GM19438 (cell line): Measurements from ENCODE around the gene C9orf43.
"Not testable (repeated sequence)": the region's sequence is repeated elsewhere in the genome, so short reads cannot be mapped to it uniquely, and the experiment has no call there.

Experiments
- ATAC-seq: cut with Tn5 transposase; IDR thresholded peaks from one replicate; pipeline ENCODE4 v1.9.1; 2021; ENCODE audit warnings: low read depth; ENCODE audit not compliant: unreplicated experiment

The C9orf43 gene

DNA sequence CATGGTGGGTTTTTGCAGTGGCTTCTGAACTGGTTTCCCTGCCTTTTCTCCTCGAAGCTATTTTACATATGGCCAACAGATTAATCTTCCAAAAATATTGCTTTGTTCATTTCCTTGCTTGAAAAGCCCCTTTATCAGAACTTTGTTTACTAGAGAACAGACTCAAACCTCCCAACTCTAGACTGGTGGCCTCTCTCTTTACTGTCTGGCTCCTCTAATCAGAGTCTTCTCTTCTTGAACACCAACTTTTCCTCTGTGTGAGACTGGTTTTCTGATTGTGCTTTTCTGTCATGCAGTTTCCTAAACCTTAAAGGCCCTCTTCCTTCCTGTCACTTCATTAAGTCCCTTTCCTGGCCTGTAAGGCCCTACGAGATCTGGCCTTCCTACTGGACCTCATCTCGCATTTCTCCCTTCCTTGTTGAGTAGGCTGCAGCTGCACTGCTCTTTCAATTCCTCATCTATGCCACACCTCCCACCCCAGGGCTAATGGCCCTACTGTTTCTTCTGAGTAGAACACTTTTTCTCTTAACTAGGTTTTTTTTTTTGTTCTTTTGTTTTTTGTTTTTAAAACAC lies 5.7 kb downstream of the C9orf43 start:
- ATAC-seq = peak; percentile 96

GRCh38 chr9:113417370-113417769 lies 6.8 kb downstream of the C9orf43 start:
- ATAC-seq = no peak

GRCh38 chr9:113421726-113422125 lies 11.2 kb downstream of the C9orf43 start:
- no peak for ATAC-seq

- no peak for ATAC-seq
Observed at GRCh38 chr9:113425072-113425471, 14.5 kb downstream of the C9orf43 start.

- no peak for ATAC-seq
Observed at GRCh38 chr9:113426701-113427100, 16.2 kb downstream of the C9orf43 start.

DNA sequence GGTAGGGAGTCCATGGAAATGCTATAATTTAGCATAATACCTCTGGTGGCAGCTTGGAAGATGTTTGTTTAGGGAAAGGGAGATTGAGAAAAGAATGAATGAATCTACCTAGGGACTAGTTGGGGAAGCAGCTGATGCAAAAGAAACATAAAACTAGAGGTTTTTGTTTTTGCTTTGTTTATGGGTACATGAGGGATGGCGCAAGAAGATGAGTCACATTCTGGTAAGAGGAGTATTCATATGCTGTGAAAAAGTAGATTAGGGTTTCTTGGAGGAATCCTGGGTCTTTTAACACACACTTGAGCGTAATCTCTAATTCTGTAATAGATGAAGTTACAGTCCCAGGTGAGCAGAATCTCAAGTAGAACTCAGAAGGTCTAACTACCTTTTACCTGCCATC lies 17.1 kb downstream of the C9orf43 start:
- no peak for ATAC-seq

- no peak for ATAC-seq
Observed at GRCh38 chr9:113428062-113428615, 17.6 kb downstream of the C9orf43 start.

GRCh38 chr9:113431191-113431590 lies 20.6 kb downstream of the C9orf43 start:
- ATAC-seq = no peak

DNA sequence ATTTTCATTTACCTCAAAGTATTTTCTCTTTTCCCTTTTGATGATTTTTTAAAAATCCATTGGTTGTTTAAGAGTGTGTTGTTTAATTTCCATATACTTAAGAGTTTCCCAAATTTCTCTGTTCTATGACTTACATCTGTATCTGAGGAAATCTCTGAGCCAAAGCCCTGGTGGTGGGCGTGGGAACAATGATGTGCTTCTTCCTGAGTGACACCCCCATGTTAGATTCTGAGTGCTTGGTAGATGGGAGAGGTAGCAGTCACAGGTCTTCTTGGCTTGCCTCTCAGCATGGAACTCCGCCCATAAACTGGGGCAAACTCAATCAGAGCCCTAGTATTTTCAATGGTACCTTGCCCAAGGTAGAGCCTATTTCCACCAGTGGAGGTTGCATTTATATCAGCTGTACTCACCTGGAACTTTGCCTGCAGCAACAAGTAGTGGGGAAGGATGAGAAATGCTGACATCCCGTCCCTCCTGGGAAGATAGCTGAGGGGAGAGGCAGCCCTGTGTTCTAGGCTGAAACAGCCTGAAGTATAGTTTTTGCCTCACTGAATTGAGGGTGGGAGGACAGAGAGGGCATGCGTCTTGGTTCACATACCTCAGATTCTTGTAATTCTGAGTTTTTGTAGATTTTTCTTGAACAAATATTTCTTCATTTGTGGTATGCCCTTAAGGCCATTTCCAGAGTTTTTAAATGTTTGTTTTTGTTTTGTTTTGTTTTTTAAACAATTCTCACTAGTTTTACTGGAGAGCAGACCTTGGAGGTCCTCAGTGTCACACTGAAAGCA lies 26.4 kb downstream of the C9orf43 start:
- no peak for ATAC-seq

DNA sequence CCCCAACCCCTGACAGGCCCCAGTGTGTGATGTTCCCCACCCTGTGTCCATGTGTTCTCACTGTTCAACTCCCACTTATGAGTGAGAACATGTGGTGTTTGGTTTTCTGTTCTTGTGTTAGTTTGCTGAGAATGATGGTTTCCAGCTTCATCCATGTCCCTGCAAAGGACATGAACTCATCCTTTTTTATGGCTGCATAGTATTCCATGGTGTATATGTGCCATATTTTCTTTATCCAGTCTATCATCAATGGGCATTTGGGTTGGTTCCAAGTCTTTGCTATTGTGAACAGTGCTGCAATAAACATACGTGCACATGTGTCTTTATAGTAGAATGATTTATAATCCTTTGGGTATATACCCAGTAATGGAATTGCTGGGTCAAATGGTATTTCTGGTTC lies 27.2 kb downstream of the C9orf43 start:
- ATAC-seq = not testable (repeated sequence)

DNA sequence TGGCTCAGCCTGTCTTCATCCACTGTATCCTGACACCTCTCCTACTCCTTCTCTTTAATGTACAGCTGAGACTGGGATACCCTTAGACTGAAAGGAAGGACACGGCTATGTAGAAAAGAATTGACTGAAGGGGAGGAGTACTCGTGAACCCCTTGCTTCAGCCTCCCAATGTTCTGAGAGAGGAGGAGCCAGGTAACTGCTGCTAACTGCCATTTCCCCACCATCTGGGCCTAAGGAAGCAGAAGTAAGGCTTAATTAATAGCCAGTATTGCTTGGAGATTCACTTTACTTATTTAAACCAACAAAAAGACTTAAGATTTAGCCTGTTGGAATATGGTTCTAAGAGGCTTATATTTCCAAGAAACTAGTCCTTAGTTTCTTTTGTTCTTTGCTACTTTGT lies 34.2 kb downstream of the C9orf43 start:
- no peak for ATAC-seq

GRCh38 chr9:113446323-113446740 lies 35.8 kb downstream of the C9orf43 start:
- no peak for ATAC-seq

GRCh38 chr9:113449376-113449775 lies 38.8 kb downstream of the C9orf43 start:
- ATAC-seq = no peak

DNA sequence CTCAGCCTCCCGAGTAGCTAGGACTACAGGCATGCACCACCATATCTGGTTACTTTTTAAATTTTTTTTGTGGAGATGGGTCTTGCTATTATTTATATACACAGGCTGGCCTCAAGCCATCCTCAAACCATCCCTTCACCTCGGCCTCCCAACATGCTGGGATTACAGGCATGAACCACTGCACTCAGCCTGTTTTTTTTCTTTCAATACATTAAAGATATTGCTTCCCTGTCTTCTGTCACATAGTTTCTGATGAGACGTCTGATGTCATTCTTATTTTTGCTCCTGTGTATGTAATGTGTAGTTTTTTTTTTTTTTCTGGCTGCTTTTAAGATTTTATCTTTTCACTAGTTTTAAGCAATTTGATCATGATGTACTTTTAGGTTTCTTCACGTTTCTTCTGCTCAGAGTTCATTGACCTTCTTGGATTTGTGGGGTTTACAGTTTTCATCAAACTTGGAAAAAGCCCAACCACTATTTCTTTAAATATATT lies 41.6 kb downstream of the C9orf43 start:
- no peak for ATAC-seq

DNA sequence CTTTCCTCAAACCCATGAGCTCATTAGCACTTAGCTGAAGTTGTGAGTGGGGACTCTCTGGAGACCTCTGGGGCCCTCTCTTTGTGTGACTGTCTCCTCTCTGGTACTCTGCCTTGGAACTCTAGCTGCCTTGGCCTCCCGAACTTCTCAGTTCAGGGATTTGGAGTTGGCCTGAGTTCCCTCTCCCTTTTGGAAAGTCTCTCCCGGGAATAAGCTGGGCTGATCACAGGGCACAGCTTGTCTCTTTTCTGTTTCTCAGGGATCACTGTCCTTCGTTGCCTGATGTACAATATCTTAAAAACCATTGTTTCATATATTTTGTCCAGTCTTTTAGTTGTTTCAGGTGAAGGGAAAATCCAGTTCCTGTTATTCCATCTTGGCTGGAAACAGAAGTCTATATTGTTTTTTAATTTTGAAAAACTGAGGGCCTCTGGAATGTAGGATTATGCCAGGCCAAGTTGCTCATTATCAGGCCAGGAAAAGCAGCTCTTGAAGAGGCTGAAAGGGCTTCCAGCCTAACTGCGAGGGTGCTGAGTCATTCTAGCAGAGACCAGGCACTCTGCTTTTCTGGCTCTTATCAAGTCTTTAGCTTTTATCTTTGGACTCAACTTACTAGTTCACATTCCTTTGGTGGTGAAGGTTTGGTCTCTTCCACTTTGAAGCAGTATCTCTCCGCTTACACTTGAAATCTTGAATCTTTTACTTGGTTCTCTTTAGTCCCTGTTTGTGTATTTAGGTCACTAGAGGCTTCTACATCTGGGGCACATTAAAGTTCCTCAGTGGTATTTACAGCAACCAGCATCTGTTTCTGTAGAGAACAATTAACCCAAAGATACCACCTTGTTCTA lies 44.6 kb downstream of the C9orf43 start:
- no peak for ATAC-seq

DNA sequence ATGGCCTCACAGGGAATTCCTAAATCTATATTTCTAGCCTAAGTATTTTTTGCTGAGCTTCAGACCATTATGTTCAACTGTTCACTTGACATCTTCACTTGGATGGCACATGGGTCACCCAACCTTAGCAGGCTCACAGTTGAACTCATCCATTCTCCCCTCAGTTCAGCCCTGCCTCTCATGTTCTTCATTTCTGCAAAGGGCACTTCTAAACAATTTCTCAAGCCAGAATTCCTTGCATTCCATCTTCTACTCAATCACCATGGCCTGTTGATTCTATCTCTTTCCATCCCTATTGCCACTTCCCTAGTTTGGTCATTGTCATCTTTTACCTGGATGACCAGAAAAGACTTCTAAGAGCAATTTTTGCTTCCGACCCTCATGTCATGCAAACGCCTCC lies 45.7 kb downstream of the C9orf43 start:
- ATAC-seq = no peak

- no peak for ATAC-seq
Observed at GRCh38 chr9:113461285-113461684, 50.7 kb downstream of the C9orf43 start.

DNA sequence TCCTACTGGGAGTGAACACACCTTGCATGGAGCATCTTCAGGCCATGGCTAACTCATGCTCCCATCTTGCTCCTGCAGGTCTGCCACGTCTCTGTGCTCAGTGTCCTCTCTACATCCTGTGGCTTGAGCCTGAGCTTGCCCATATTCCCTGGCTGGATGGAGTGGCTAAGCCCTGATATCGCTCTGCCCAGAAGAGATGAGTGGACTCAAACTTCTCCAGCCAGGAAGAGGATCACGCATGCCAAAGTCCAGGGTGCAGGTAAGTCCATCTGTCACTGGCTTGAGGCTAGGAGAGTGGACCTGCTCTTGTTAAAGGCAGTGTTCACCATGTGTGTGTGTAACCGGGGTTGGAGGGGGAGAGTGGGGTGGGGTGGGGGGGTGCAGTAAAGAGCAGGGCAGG lies 51.4 kb downstream of the C9orf43 start:
- no peak for ATAC-seq

DNA sequence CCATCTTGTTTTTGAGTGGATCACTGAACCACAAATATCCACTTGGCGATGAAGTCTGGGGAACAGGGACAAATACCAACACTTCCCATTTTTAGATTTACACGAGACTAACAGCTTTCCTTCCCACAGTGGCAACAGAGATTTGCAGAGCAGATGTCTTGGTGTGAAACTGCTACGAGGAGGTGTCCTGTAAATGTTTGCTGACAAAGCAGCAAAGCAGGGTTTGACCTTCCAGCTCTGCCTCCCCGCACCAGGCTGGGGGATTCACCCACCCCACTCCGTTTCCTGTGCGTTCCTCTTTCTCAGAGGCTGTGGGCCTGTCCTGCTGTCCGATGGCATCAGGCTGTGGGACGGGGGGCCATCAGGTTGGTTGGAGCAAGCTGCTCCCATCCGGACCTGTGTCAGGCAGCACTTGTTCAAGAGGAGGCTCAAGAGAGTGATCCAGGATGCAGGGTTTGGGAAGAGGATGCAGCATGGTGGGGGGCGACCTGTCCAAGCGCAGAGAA lies 52.3 kb downstream of the C9orf43 start:
- ATAC-seq = no peak

DNA sequence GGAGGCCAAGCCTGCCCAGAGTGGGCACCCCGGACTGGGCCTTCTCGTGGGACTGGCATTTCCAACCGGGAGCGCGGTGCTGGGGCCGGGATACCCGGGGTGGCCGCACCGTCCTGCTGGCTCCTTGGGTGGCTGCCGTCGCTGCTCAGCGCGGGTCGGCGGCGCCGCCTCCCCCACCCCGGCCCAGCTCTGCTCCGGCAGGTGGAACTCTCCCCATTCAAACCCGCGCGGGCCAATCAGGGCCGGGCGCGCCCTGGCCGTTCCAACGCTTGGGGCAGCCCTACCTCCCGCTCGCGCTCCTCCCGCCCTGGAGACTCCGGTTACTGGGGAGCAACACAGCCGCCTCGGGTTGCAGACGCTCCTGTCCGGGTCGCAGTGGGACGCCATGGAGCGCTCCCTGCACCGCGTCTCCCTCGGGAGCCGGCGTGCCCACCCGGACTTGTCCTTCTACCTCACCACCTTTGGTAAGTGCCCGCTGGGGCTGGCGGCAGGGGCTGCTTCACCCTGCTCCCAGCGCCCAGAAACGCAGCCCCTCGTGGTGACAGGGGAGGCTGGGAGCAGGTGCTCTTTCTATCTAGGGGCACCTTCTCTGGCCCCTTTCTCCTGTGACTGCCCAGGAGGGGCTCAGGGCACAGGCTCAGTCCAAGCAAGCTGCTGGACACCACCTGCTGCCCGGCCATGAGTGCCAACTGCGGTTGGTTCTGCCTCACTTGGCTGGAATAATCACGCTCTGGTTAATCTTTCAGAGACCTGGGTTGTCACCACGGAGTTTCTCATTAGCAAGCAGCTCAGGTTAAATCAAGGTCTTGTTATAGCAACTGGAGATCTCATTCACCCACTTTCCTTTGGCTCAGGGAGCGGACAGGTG lies 53.1 kb downstream of the C9orf43 start, which contains the start of gene RGS3:
RGS3 (plus strand) TSS at position 310 of the 868 bp plus-strand sequence; CDS start at position 386, 76 bp downstream.
- no peak for ATAC-seq
